8988T (cell line): ENCODE results near the gene VWA3A.

Experiments used
- DNase-seq: peaks from one replicate; pipeline ENCODE4 v3.0.0; 2011

VWA3A gene

GRCh38 chr16:22206013-22206841 is 113.9 kb downstream of the VWA3A start, which contains the start of gene EEF2K:
EEF2K (plus strand) TSS chr16:22206278; CDS start chr16:22225730, 19,452 bp downstream.
- DNase-seq, result peak; percentile 85
